HFFc6 (cell line): ENCODE data around the gene MYMK. TPM values are rescaled to one million over a fixed set of nuclear protein-coding genes. Genes with fewer than 3 reads are reported as not detected.

ENCODE experiments used
- DNase-seq: peaks from one replicate; pipeline ENCODE4 v3.0.0-alpha.2; 2018
- H3K27ac Mint-ChIP-seq: 2 replicates; pipeline ENCODE4 v1.8.0; 2020; ENCODE audit warnings: mild to moderate bottlenecking, mixed read lengths
- H3K27me3 Mint-ChIP-seq: 2 replicates; pipeline ENCODE4 v1.8.0; 2021; ENCODE audit warnings: mild to moderate bottlenecking, moderate library complexity, mixed read lengths; ENCODE audit not compliant: insufficient read depth
- H3K36me3 Mint-ChIP-seq: 2 replicates; pipeline ENCODE4 v1.8.0; 2021; ENCODE audit warnings: low read depth, mixed read lengths
- H3K4me1 Mint-ChIP-seq: 2 replicates; pipeline ENCODE4 v1.8.0; 2020; ENCODE audit warnings: low read depth, mixed read lengths
- H3K4me3 Mint-ChIP-seq: 2 replicates; pipeline ENCODE4 v1.8.0; 2020; ENCODE audit warnings: mild to moderate bottlenecking, moderate library complexity, mixed read lengths
- H3K9me3 Mint-ChIP-seq: 2 replicates; pipeline ENCODE4 v1.8.0; 2020; ENCODE audit warnings: mild to moderate bottlenecking, mixed read lengths
- total RNA-seq, 6 experiments: library from RNA; stranded (reverse); fragmentation: NEBNext Ultra II Directional; extraction: Animal tissue kit (Norgen Biotek cat#: 25700); gene quantifications; 2 replicates in 1 of 6; 3 replicates in 5 of 6; pipeline ENCODE4 v1.2.3, GENCODE V29; 2021
- TF ChIP-seq, protein P1 (sequence below): fragments of 200-600 bp; sonication (generic); IDR thresholded peaks from 2 replicates; pipeline ENCODE4 v1.5.0; 2021; ENCODE audit warnings: antibody characterized with exemption, mild to moderate bottlenecking

Gene MYMK
- total RNA-seq, 6 experiments from 2014 or later, result not detected

DNA sequence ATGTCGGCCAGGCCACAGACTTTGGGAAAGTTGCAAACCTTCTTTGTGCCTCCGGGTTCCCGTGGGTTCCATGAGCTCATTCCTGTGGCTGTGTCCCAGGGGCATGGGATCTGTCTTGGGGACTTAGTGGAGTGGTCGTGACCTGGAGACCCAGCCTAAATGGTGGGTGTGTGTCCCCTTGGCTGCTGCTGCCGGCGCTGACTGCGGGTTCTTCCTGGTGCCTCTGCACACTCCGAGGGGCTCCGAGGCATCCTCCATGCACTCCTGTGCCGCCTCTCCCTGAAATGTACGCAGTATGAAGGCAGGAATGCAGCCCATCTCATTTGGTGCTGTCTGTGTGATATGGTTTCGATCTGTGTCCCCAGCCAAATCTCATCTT lies 24.9 kb downstream of the MYMK start:
- Mint-ChIP-seq H3K27ac (no peak overlapping the region), H3K4me1 (no peaks in the 10 kb centered on the region), H3K4me3 (no peak overlapping the region), H3K36me3 (peaks cover 17% of the 10 kb centered on the region), H3K27me3 (peaks cover 40% of the 10 kb centered on the region), H3K9me3 (peaks cover 26% of the 10 kb centered on the region)
- TF ChIP-seq, protein P1, sequence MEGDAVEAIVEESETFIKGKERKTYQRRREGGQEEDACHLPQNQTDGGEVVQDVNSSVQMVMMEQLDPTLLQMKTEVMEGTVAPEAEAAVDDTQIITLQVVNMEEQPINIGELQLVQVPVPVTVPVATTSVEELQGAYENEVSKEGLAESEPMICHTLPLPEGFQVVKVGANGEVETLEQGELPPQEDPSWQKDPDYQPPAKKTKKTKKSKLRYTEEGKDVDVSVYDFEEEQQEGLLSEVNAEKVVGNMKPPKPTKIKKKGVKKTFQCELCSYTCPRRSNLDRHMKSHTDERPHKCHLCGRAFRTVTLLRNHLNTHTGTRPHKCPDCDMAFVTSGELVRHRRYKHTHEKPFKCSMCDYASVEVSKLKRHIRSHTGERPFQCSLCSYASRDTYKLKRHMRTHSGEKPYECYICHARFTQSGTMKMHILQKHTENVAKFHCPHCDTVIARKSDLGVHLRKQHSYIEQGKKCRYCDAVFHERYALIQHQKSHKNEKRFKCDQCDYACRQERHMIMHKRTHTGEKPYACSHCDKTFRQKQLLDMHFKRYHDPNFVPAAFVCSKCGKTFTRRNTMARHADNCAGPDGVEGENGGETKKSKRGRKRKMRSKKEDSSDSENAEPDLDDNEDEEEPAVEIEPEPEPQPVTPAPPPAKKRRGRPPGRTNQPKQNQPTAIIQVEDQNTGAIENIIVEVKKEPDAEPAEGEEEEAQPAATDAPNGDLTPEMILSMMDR, result no peak
- DNase-seq, result no peak

DNA sequence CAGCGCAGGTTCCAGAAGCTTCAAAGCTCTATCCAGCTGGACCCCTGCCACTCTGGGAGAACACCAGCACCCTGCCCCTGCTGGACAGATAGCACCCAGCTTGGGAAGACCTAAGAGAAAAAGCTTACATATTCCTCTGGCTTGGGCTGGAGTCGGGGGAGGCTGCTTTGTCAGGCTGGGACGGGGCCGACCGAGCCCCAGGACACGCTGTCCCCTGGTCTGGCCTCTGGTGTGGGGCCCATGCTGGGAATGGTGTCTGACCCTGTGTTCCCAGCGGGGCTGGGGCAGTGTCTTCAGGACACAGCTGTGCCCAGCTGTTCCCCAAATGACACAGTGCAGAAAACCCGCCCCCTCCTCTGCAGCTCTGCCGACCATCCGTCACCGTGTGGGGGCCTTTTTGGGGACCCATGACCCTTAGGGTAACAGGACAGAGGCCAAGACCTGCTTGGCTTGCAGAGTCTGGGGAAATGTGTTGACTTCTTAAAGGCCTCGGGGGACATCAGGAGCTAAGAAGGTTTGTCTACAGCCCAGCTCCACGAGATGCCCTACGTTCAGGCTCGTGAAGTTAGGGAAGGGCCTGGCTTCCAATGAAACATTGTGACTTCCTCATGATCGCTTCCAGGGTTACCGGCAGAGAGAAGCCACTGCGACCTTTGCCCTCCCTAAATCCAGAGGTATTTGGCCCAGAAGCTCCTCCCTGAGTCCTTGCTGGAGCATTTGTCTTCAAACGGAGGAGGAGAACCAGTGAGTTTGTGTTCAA lies 25.4 kb downstream of the MYMK start:
- Mint-ChIP-seq H3K4me3 (no peak overlapping the region), H3K4me1 (no peaks in the 10 kb centered on the region), H3K9me3 (peaks cover 26% of the 10 kb centered on the region), H3K27ac (no peak overlapping the region), H3K36me3 (peaks cover 17% of the 10 kb centered on the region), H3K27me3 (peaks cover 40% of the 10 kb centered on the region)
- TF ChIP-seq, protein P1, result no peak; the same call in 1 of the 2 replicates
- DNase-seq, result no peak

DNA sequence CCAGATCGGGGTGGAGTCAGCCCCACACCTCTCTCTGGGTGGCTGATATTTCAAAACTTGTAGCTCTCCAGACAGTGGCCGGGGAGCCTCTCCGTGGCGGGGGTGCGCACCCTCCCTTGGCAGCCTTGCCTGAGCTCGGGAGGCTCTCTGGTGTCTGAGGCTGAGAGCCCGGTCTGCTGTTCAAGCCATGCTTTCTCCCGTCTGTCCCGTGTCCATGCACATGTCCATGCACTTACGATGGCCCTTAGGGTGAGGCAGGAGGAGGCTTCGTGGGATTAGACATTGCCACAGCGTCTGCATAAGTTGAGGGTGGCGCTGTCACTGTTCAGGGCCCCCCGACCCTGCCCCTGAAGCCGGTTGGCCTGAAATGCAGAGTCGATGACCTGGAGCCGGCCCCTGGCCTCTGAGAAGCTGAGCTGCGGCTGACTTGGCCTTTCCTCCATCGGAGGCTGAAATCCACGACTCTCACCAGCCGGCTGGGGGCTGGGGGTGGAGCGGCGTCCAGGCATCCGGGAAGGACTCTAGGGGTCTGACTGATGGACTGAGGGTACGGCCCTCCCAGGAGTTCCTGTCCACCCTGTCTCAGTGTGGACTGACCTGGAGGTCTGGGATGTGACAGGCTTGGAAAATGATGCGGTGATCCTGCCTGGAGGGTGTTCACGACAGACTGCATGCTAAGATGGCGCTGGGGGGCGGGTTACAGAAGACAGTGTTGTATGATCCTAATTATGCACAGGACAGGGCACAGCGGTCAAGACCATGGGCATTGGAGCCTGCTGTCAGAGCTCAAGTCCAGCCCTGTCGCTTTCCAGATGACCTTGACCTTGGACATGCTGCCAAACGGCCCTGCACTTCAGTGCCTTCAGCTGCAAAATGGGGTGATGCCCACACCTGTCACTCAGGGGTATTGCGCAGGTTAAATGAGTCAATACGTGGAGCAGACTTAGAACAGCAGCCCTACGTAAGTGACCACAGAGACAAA lies 27.6 kb downstream of the MYMK start:
- Mint-ChIP-seq H3K4me3 (no peak overlapping the region), H3K9me3 (peaks cover 19% of the 10 kb centered on the region), H3K27ac (no peak overlapping the region), H3K36me3 (peaks cover 11% of the 10 kb centered on the region), H3K4me1 (no peaks in the 10 kb centered on the region), H3K27me3 (peaks cover 39% of the 10 kb centered on the region)
- no peak for DNase-seq
- TF ChIP-seq, protein P1, result no peak

DNA sequence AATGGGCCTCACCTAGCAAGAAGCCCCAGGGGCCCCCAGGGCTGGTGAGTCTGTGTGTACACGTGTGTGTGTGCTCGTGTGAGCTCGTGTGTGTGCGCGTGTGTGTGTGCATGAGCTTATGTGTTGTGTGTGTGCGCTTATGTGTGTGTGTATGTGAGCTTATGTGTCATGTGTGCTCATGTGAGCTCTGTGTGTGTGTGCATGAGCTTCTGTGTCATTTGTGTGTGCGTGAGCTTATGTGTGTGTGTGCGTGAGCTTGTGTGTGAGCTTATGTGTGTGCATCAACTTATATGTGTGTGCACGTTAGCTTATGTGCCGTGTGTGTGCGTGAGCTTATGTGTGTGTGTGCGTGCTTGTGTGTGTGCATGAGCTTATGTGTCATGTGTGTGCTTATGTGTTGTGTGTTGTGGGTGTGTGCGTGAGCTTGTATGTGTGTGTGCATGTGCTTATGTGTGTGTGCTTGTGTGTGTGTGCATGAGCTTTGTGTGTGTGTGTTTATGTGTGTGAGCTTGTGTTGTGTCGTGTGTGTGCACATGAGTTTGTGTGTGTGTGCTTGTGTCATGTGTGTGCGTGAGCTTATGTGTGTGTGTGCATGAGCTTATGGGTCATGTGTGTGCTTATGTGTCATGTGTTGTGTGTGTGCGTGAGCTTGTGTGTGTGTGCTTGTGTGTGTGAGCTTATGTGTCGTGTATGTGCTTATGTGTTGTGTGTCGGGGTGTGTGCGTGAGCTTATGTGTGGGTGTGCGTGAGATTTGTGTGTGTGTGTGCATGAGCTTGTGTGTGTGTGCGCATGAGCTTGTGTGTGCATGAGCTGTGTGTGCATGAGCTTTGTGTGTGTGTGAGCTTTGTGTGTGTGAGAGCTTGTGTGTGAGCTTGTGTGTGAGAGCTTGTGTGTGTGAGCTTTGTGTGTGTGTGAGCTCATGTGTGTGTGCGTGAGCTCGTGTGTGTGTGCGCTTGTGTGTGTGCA lies 29.1 kb downstream of the MYMK start:
- peaks cover 28% of the 10 kb centered on the region for H3K27me3 Mint-ChIP-seq
- H3K4me1 Mint-ChIP-seq, result no peaks in the 10 kb centered on the region
- no peaks in the 10 kb centered on the region for H3K36me3 Mint-ChIP-seq
- no peak overlapping the region for H3K27ac Mint-ChIP-seq
- peaks cover 4% of the 10 kb centered on the region for H3K9me3 Mint-ChIP-seq
- TF ChIP-seq, protein P1, result no peak
- no peak overlapping the region for H3K4me3 Mint-ChIP-seq
- no peak for DNase-seq
